PC-9 (cell line): Measurements from ENCODE around the gene FAM193B.

Experiments
- CTCF ChIP-seq: fragments of 200-600 bp; sonication (generic); conservative IDR thresholded peaks from 2 replicates; pipeline ENCODE4 v1.6.1; 2017; ENCODE audit warnings: mixed run types, antibody characterized with exemption, mild to moderate bottlenecking, moderate library complexity
- EZH2 ChIP-seq: fragments of 200-600 bp; sonication (generic); IDR thresholded peaks from 2 replicates; pipeline ENCODE4 v1.8.0; 2017; ENCODE audit warnings: antibody characterized with exemption, low read depth

- TF ChIP-seq CTCF (no peak), EZH2 (no peak)
Observed at GRCh38 chr5:177542816-177543465, 11.4 kb downstream of the FAM193B start.
